ENCODE measurements around the gene KLHL5.
A peak's percentile ranks its signal among the peaks of the same experiment; 100 is the strongest.

Gene KLHL5

DNA sequence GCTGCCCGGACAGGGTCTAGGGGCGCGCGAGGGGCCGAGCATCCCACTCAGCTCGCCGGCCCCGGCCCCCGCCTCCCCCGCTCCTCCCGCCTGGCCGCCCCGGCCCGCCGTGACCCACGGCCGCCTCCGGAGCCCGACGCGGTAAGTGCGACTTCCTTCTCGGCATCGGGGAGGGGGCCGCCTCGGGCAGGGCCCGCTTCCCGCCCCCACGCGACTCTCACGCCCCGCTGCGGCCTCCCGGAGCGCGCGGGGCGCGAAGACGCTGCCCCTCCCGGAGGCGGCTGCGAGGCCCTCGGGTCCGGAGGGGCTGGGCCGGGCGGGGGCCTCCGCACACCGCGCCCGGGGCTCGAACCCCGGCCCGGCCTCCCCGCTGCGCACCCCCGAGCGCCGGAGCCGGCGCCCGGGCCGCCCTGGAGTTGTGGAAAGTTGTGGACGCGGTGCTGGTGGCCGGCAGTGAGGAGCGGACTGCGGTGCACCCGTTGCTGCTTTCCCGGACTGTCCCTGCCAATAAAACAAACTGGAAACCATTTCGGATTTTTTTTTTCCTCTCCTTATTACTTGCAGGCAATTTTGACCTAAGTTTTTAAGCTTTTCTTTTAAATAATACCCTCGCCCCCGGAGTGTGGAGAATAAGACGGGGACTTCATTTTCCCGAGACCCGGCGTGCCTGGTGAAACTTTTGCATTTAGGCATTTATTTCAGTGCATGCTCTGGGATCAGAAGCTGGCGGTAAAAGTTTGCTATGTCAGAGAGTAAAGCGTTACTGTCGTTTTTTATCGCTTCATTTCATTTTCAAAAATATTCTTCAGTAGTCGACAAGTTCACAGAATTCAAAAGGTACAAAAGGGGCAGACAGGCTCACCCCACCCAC, 16.8 kb upstream of the KLHL5 start:
- peak in 3 of 4 experiments; percentile 17 to 43 (median 32) for DNase-seq

DNA sequence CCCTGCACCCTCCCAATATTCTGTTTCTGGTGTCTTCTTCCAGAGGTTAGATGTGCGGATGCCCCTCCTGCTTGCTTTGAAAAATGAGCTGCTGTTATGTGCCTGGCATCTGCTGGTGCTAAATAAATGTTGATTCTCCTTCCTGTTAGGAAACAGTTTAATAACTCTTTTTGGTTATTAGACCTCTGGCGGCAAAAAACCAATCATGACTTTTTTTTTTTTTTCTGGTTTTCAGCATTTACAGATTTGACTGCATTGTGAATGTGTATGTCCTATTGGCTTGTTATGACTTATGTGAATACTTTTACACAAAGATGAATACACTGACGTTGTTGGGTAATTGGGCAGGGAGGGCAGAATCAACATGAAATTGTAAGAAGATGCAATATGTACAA, 16.2 kb upstream of the KLHL5 start:
- no peak for DNase-seq

DNA sequence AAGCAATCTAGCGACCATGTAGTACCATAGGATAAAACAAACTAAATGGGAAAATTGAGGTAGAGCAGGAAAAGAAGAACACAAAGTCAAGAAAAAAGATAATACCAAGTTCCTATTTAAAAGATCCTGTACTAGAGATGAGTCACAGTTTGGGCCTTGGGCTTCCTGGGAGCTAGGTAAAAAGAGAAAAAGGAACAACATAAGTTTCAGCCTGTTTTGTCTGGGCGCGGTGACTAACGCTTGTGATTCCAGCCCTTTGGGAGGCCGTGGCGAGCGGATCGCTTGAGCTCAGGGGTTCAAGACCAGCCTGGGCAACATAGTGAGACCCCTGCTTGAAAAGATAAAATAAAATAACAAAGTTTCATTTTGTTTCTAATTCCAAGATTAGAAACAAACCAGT, 15.8 kb upstream of the KLHL5 start:
- DNase-seq, result no peak

DNA sequence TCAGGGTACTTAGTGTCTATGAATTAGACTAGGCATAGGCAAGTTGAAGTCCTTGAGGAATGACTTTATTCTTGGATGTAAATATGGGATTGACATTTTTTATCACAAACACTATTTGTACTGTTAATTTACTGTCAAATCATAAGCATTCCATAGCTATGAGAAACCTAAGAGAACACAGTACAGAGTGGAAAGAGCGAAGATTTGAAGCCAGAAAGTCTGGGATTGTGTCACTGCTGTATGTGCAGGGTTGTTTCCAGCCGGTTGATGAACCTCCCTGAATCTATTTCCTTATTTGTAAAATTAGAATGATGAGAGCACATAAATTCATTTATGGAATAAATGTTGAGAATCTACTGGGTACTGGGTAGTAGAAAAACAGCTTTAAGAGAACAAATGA, 14.4 kb upstream of the KLHL5 start:
- DNase-seq, result no peak

DNA sequence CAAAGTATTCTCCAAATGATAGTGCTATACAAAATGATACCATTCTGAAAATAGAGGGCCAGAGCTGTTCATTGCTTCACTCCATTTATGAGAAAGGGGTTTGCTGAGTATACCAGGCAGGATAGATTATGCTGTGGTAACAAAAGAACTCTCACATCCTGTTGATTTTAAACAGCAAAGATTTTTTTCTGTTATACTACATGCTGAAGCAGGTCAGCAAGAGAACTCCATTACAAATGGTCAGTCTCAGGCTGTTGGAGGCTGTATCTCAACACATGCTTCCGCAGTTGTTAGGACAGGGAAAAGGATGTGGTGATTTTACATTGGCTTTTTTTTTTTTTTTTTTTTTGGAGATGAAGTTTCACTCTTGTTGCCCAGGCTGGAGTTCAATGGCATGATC, 13.7 kb upstream of the KLHL5 start:
- DNase-seq, result no peak

DNA sequence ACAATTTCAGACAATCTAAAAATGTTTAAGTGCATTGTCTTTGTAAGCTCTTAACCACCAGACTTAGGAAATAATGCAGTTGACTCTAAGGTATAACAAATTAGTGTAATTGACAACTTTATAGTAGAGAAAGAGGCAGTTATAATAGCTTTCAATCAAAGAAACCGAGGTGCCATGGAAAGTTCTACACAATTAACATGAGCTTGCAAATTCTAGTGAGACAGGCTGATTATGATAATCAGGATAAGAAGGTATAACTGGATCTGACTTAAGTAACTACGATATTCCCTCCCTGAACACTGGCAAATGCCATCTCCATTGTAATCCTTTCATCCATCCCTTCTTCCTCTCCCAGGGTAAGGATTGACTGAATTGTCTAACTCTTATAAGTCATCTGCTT, 11.4 kb upstream of the KLHL5 start:
- DNase-seq, result no peak

DNA sequence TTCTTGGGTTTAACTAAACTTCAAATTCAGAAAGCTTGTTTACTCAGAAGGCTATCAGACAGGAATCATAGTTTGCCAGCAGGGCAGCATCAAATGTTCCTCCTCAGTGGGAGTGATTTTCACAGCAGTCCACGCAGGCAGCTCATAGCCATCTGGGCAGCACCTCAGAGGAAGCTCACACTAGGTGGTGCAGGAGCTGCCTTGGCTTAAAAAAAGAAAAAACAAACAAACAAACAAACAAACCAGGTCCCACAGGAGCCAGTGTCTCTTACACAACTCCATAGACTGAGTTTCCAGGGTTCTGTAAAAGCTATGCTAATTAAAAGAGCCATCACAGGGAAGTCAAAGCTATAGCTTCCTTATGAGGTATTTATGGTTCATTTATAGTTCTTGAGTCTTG, 10.5 kb upstream of the KLHL5 start:
- no peak for DNase-seq

DNA sequence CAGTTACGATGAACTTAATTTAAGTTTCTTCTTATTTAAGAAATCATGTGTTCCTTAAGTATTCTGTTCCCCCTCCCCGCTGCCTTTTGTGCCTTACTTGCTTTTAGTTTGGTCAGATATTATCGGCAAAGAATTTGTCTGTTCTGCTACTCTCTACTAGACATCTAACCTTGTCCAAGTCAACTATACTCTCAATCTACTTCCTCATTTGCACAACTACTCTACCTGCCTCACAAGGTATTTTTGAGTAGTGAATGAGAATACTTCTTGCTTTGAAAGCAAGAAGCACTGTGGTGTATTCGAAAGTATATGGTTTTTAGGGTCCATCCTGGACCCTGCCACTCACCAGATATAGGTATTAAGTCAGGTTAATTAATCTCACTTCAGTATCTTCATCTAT, 8.0 kb upstream of the KLHL5 start:
- DNase-seq, result no peak

DNA sequence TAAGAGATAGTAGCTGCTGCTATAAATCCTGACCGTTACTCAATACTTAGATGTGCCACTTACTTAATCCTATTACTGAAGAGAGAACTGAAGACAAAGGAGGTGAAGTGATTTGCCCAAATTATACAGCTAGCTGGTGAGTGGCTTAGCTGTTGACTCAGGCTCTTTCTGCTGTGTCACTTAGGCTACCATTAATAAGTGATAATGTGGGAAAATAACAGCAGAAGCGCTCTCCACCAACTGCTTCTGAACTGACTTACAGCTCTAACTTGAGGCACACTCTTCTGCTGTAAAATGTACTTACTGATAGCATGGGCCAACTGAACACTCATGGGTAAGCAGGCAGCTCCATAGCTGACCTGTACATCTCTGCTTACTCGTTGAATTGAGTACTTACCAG, 7.5 kb upstream of the KLHL5 start:
- no peak for DNase-seq

DNA sequence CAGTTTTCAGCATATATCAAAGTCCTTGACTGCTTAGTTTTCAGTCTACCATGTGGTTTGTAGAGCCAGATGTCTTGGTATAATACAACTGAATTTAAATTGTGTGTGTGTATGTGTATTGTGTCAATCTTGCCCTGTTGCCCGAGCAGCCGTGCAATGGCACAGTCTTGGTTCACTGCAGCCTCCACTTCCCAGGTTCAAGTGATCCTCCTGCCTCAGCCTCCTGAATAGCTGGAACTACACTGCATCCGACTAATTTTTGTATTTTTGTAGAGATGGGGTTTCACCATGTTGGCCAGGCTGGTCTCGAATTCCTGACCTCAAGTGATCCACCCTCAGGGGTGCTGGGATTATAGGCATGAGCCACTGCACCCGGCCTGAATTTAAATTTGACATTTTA, 6.0 kb upstream of the KLHL5 start:
- DNase-seq, result no peak

DNA sequence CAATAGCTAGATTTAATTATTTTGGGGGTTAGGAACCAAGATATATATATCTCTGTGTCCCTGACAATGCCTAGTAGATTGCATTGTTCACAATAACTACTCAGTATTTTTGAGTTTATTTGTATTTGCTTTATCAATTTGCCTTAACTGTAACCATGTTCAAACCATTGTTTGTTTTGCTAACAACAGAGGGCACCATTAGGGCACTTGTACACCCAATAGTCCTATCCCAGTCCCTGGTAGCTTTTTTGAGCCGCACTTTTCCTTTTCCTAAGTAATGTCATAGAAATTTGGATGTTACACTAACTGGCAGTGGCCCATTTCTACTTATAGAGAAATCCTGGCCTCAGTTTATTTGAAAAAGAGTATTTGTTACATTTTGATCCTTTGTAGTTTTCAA, 575 bp upstream of the KLHL5 start:
- no peak for DNase-seq

DNA sequence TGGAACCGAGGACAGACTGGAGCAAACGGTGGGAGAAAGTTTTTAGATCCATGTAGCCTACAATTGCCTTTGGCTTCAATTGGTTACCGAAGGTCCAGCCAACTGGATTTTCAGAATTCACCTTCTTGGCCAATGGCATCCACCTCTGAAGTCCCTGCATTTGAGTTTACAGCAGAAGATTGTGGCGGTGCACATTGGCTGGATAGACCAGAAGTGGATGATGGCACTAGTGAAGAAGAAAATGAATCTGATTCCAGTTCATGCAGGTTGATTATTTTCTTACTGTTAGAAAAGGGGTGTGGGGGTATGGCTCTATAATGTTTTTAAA, 702 bp downstream of the KLHL5 start:
- DNase-seq, result no peak

DNA sequence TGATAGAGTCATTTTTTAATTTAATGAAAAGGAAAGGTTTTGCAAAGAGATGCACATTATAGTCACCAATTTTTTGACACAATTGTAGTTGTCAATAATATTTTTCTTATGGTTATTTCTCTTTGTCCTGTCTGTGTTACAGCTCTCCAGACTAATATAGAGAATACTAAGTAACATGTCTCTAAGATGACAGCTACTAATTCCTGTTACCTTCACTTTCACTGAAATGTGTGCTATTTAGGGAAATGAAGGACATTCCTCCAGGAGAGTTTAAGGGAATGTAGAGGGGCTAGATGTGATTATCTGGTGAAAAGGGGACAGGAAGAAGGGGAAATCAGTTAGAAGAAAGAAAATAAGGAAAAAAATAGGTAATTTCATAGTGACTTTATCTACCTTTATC, 1.4 kb downstream of the KLHL5 start:
- DNase-seq, result no peak

DNA sequence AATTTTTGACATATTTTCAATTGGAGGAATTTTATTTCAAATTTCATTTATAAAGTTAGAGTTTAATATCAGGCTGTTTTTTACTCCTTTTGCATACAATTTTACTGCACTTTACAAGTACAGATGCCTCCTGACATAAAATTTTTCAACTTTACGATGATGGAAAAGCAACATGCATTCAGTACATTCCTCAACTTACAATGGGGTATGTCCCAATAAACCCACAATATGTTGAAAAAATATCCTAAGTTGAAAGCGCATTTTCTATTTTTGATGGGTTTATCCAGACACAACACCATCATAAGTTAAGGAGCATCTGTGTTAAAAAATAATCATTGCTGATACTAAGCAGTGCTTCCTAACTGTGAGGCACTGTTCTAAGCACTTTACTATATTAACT, 4.3 kb downstream of the KLHL5 start:
- DNase-seq, result no peak

DNA sequence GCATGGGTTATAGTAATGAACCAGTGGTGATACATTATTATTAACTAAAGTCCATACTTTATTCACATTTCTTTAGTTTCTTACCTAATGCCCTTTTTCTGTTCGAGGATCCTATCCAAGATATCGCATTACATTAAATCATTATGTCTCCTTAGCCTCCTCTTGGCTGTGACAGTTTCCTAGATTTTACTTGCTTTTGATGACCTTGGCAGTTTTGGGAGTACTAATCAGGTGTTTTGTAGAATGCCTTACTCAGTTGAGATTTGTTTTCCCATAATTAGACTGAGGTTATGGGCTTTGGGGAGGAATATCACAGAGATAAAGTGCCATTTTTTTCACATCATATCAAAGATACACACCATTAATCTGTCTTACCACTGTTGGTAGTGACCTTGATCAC, 5.0 kb downstream of the KLHL5 start:
- no peak for DNase-seq

DNA sequence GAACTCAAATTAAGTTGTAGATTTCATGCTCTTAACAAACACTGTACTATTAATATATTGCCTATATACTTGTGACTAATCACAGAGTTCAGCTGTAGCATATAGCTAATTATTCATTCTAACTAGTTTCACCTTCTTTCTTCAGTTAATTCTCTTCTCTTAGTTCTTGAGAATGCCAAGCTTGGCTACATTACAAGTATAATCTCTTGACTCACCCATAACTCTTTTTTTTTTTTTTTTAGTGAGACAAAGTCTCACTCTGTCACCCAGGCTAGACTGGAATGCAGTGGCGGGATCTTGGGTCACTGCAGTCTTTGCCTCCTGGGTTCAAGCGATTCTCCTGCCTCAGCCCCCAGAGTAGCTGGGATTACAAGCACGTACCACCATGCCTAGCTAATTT, 5.4 kb downstream of the KLHL5 start:
- DNase-seq, result no peak

DNA sequence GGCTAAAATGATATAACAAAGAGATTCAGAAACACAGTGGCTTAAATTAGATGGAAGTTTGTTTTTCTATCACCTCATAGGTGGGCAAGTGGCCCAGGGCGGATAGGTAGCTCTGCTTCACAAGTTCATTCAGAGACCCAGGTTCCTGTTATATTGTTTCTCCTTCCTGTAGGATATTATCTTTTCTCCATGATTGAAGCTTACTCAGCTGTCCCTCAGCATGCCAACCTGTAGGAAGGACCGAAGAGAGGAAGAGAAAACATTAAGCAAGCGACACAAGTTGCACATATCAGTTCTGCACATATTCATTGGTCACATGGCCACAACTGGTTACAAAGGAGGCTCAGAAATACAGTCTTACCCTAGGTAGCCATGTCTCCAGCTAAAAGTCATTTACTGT, 6.9 kb downstream of the KLHL5 start:
- DNase-seq, result no peak

DNA sequence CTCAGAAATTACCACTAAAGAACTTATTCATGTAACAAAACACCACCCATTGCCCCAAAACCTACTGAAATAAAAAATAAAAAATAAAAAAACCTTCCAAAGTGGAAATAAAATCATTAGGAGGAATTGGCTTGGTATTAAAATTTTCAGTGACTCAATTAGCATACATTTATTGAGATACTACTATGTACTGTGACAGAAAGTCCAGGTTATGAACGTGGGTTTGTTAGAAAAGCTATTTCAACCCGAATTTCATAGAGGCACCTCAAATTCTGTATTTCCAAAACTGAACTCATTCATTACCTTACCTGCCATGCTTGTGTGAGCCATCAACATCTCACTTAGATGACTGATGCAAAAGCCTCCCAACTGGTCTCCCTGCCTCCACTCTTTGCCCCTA, 16.8 kb downstream of the KLHL5 start:
- no peak for DNase-seq

DNA sequence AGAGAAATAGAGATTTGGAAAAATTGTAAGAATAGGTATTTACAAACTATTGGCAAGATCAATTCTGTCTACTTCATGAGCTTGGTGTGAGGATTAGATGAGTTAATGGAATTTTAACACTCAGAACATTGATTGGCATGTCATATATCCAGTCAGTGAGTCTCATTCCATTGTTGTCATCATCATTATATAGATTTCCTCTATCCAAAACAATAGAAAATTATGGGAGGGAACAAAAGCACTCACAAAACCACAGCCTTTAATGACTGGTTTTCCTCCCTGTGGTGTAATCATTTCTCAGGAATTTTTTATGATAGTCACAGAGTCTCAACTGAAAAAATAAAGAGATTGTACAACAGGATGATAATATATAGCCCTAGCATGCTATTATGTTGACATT, 21.1 kb downstream of the KLHL5 start:
- no peak for DNase-seq

DNA sequence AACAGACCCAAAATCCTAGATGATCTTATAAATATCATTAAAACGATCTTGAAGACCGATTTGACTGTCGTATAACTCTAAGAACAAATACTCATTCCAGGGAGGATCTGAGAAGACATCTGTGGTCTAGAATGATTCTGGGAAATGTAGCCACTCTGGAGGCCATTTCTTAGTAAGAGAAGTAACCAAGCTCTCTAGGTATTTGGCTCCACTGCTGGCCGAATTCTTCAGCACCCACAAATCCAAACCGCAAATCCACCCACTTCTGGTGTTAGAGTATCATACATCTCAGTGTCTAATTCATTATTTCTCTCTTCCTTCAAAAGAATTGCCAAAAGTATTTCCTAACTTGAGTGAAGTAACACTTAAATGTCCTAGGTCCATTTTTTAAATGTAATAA, 23.9 kb downstream of the KLHL5 start:
- no peak for DNase-seq

DNA sequence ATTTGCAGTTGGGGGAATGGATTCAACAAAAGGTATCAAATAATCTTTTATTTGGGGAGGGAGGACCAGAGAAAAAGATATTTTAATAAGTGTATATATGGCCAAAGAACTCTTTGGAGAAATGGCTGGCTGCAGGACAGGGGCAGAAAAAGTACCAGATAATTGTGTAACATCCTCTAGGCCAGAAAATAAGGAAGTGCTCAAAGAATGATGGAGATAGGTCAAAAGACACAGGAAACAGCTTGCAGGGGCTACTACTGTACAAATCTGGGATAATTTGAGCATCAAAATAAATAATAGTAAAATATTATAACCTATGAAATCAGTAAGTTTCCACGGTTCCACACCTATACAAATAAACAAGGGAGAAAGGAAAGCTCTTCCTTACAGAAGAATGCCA, 34.8 kb downstream of the KLHL5 start:
- no peak for DNase-seq

DNA sequence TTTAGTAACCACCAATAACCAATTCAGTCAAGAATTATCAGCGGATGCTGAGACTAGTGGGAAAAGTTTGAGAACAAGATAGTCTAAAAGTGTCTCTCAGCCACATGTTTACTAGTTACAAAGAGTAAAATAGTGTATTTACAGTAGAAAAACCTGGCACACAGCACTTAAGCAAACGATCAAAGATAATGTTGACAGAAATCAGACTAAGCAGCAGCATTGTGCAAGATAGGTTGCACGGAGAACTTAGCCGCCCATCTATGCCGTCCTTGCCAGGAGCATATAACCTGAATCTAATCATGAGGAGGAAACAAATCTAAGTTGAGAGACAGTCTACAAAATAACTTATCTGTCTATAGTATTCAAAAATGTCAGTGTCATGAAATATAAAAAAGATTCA, 35.3 kb downstream of the KLHL5 start:
- no peak for DNase-seq

DNA sequence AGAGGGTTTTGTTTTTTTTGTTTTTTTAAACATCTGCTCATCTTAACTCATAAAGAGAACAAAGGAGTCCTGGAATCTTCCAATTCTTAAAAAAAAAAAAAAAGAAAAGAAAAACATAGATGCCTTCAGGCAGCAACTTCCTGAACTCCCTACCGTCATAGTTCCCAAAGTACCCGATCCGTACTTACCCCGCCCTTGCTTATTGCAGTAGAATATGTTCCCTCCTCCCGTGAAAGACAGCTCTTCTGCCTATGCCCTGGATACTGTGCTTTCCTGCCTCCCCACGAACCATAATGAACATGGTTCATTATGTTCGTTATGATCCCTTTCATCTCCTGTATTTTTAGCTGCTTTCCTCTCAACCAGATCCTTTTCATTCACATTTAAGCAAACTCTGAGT, 40.3 kb downstream of the KLHL5 start:
- DNase-seq, result no peak

DNA sequence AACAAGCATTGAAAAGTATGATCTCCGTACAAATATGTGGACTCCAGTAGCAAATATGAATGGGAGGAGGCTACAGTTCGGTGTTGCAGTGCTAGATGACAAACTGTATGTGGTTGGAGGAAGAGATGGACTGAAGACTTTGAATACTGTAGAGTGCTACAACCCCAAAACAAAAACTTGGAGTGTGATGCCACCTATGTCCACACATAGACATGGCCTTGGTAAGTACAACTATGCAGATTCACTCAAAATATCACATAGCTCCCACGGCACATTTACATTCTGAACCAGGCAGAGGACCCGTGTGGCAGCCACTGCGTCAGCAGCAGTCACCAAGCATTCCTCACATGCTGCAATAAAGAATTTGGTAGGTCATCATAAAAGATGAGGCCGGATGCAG, 41.3 kb downstream of the KLHL5 start:
- no peak for DNase-seq

DNA sequence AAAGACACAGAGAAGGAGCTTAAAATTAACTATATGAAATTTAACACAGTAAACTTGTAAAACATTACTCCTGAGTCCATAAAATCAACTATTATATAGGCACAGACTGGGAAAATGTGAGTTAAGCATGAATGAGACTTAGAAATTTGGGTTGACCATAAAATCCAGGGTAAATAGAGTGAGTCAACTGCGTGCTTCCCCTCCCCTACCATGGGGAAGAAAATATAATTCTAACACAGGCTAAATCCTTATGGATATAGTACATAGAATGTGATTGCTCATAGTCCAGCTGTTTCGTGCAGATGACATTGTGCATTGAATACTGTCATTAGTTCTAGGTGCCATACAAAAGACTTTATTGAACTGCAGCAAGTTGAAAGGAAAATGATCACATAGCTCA, 42.2 kb downstream of the KLHL5 start:
- no peak for DNase-seq

DNA sequence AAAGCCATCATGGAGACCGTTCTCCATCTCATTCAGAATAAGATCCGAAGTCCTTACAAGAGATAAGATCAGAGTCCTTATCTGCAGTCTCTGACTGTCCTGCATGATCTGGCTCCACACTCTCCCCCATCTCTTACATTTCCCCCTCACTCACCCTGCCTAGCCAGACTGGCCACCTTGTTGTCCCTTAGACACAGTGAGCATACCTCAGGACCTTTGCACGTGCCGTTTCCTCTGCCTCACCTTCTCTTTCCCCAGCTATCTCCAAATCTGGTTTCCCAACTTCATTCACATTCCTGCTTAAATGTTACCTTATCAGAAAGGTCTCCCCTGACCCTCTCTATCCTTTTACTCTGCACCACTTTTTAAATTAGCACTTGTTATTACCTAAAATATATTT, 44.0 kb downstream of the KLHL5 start:
- no peak for DNase-seq
